IMR-90 (cell line): ENCODE results near the gene DNAJC27. TPM values are rescaled to one million over a fixed set of nuclear protein-coding genes. Genes with fewer than 3 reads are reported as not detected.

ENCODE experiments used
- ATAC-seq: fragments of 200-7000 bp; cut with Tn5 transposase; 2 replicates; pipeline ENCODE4 v1.9.1; 2020; ENCODE audit warnings: low read depth, mild to moderate bottlenecking, moderate library complexity
- BruUV-seq: library from RNA; stranded (reverse); fragments of 400-500 nt; replicated peaks from 2 replicates; lab custom pipeline; 2021; lab: Mats Ljungman, UMichigan
- CTCF ChIA-PET: fragments of 300-600 bp; formaldehyde crosslinking; extraction: SDS; loops from one replicate; lab custom pipeline; 2021; ENCODE audit warnings: antibody characterized with exemption; lab: Yijun Ruan, JAX
- POLR2A ChIA-PET: fragments of 300-600 bp; sonication (Branson Sonifier 250); formaldehyde crosslinking; loops from one replicate; lab custom pipeline; 2022; ENCODE audit warnings: antibody characterized with exemption; ENCODE audit not compliant: unreplicated experiment; lab: Charles Lee
- DNase-seq: peaks from one replicate; pipeline ENCODE4 v3.0.0; 2013
- H2AFZ ChIP-seq: replicated peaks from 2 replicates; pipeline ENCODE3; 2013; ENCODE audit warnings: low read length, mild to moderate bottlenecking; ENCODE audit not compliant: poor library complexity
- H2AK5ac ChIP-seq: 2 replicates; pipeline ENCODE4 v1.6.1; 2013; ENCODE audit warnings: low read depth, low read length, inconsistent platforms
- H2AK9ac ChIP-seq: replicated peaks from 2 replicates; pipeline ENCODE3; 2013; ENCODE audit warnings: mild to moderate bottlenecking, low read depth, low read length, moderate library complexity; ENCODE audit not compliant: poor library complexity
- H2BK120ac ChIP-seq: 2 replicates; pipeline ENCODE4 v1.6.1; 2013; ENCODE audit warnings: low read depth, low read length, inconsistent platforms
- H2BK15ac ChIP-seq: 3 replicates; pipeline ENCODE4 v1.6.1; 2013; ENCODE audit warnings: low read depth, low read length, inconsistent platforms
- H2BK20ac ChIP-seq: 2 replicates; pipeline ENCODE4 v1.6.1; 2013; ENCODE audit warnings: low read depth, mild to moderate bottlenecking, inconsistent platforms, low read length, moderate library complexity
- H2BK5ac ChIP-seq: 2 replicates; pipeline ENCODE4 v1.6.1; 2013; ENCODE audit warnings: mild to moderate bottlenecking, low read depth, low read length, inconsistent platforms; ENCODE audit not compliant: poor library complexity, severe bottlenecking
- H3K14ac ChIP-seq: replicated peaks from 2 replicates; pipeline ENCODE4 v1.6.1; 2013; ENCODE audit warnings: low read depth, low read length, inconsistent platforms
- H3K18ac ChIP-seq: 2 replicates; pipeline ENCODE4 v1.6.1; 2013; ENCODE audit warnings: low read depth, low read length, control low read depth
- H3K23ac ChIP-seq: 2 replicates; pipeline ENCODE4 v1.6.1; 2013; ENCODE audit warnings: low read depth, low read length, inconsistent platforms
- H3K27ac ChIP-seq: 2 replicates; pipeline ENCODE4 v1.5.1; 2013; ENCODE audit warnings: mild to moderate bottlenecking, control low read depth, low read length; ENCODE audit not compliant: insufficient read depth
- H3K27me3 ChIP-seq: 2 replicates; pipeline ENCODE4 v1.6.1; 2013; ENCODE audit warnings: low read length; ENCODE audit not compliant: control insufficient read depth, insufficient read depth
- H3K36me3 ChIP-seq: 2 replicates; pipeline ENCODE4 v1.6.1; 2013; ENCODE audit warnings: low read length, mixed read lengths; ENCODE audit not compliant: control insufficient read depth, insufficient read depth
- H3K4ac ChIP-seq: 2 replicates; pipeline ENCODE4 v1.6.1; 2013; ENCODE audit warnings: low read depth, low read length, inconsistent platforms
- H3K4me1 ChIP-seq: 2 replicates; pipeline ENCODE4 v1.6.1; 2013; ENCODE audit warnings: low read length, mixed read lengths; ENCODE audit not compliant: control insufficient read depth, insufficient read depth
- H3K4me2 ChIP-seq: 2 replicates; pipeline ENCODE4 v1.6.1; 2013; ENCODE audit warnings: low read depth, mild to moderate bottlenecking, control low read depth, low read length, moderate library complexity
- H3K4me3 ChIP-seq: 2 replicates; pipeline ENCODE4 v1.5.1; 2013; ENCODE audit warnings: low read depth, mild to moderate bottlenecking, control low read depth, low read length, moderate library complexity; ENCODE audit not compliant: insufficient read depth
- H3K56ac ChIP-seq: 2 replicates; pipeline ENCODE4 v1.6.1; 2013; ENCODE audit warnings: low read length, inconsistent platforms; ENCODE audit not compliant: insufficient read depth; ENCODE audit errors: extremely low read depth
- H3K79me1 ChIP-seq, 2 experiments: 2 replicates each; pipeline ENCODE4 v1.6.1; 2013; ENCODE audit warnings: low read length in 2 of 2, inconsistent platforms in 1 of 2, low read depth in 1 of 2
- H3K9ac ChIP-seq: 2 replicates; pipeline ENCODE4 v1.6.1; 2013; ENCODE audit warnings: low read depth, low read length, control low read depth
- H3K9me1 ChIP-seq: 2 replicates; pipeline ENCODE4 v1.6.1; 2013; ENCODE audit warnings: low read length, inconsistent platforms; ENCODE audit not compliant: insufficient read depth
- H3K9me3 ChIP-seq: 2 replicates; pipeline ENCODE4 v1.6.1; 2013; ENCODE audit warnings: low read length; ENCODE audit not compliant: control insufficient read depth, insufficient read depth
- H4K20me1 ChIP-seq: 2 replicates; pipeline ENCODE4 v1.6.1; 2013; ENCODE audit warnings: low read length, inconsistent platforms; ENCODE audit not compliant: insufficient read depth
- H4K5ac ChIP-seq: 2 replicates; pipeline ENCODE4 v1.6.1; 2013; ENCODE audit warnings: mild to moderate bottlenecking, low read depth, low read length, control low read depth
- H4K8ac ChIP-seq, 2 experiments: 2 replicates each; pipeline ENCODE4 v1.6.1; 2013; ENCODE audit warnings: low read depth in 2 of 2, low read length in 2 of 2, control low read depth in 1 of 2, inconsistent platforms in 1 of 2
- H4K91ac ChIP-seq: 2 replicates; pipeline ENCODE4 v1.6.1; 2013; ENCODE audit warnings: low read depth, low read length, inconsistent platforms; ENCODE audit not compliant: insufficient read depth
- BHLHE40 ChIP-seq: fragments of 150-350 bp; IDR thresholded peaks from 2 replicates; pipeline ENCODE4 v1.6.1; 2016; ENCODE audit warnings: mild to moderate bottlenecking, low read depth, low read length
- CEBPB ChIP-seq: IDR thresholded peaks from 2 replicates; pipeline ENCODE4 v1.6.1; 2012; ENCODE audit warnings: low read depth, low read length, improper control_type of control experiment
- CHD1 ChIP-seq: IDR thresholded peaks from 2 replicates; pipeline ENCODE4 v1.6.1; 2012; ENCODE audit warnings: low read depth, low read length, improper control_type of control experiment
- CTCF ChIP-seq: conservative IDR thresholded peaks from 2 replicates; pipeline ENCODE4 v1.5.1; 2012; ENCODE audit warnings: mild to moderate bottlenecking, low read depth, low read length, improper control_type of control experiment
- ELK1 ChIP-seq: fragments of 150-350 bp; IDR thresholded peaks from 2 replicates; pipeline ENCODE4 v1.6.1; 2016; ENCODE audit warnings: low read depth, mild to moderate bottlenecking, low read length, moderate library complexity, borderline replicate concordance
- FOS ChIP-seq: fragments of 150-350 bp; IDR thresholded peaks from 2 replicates; pipeline ENCODE4 v1.6.1; 2016; ENCODE audit warnings: low read depth, low read length
- MAFK ChIP-seq: IDR thresholded peaks from 2 replicates; pipeline ENCODE4 v1.6.1; 2012; ENCODE audit warnings: low read depth, low read length, improper control_type of control experiment
- MAZ ChIP-seq: IDR thresholded peaks from 2 replicates; pipeline ENCODE4 v1.6.1; 2012; ENCODE audit warnings: low read depth, mild to moderate bottlenecking, low read length, improper control_type of control experiment, moderate library complexity, borderline replicate concordance
- MXI1 ChIP-seq: IDR thresholded peaks from 2 replicates; pipeline ENCODE4 v1.6.1; 2012; ENCODE audit warnings: low read depth, mild to moderate bottlenecking, low read length, moderate library complexity, borderline replicate concordance
- NFE2L2 ChIP-seq: fragments of 150-350 bp; IDR thresholded peaks from 2 replicates; pipeline ENCODE4 v1.6.1; 2016; ENCODE audit warnings: low read depth, mild to moderate bottlenecking, low read length
- POLR2A ChIP-seq: IDR thresholded peaks from 2 replicates; pipeline ENCODE4 v1.6.1; 2012; ENCODE audit warnings: mild to moderate bottlenecking, low read depth, low read length
- RAD21 ChIP-seq: IDR thresholded peaks from 2 replicates; pipeline ENCODE4 v1.6.1; 2012; ENCODE audit warnings: low read length, improper control_type of control experiment
- RCOR1 ChIP-seq: IDR thresholded peaks from 2 replicates; pipeline ENCODE4 v1.6.1; 2012; ENCODE audit warnings: mild to moderate bottlenecking, low read length, improper control_type of control experiment; ENCODE audit not compliant: insufficient replicate concordance
- RFX5 ChIP-seq: IDR thresholded peaks from 2 replicates; pipeline ENCODE4 v1.8.0; 2012; ENCODE audit warnings: low read depth, mild to moderate bottlenecking, low read length, moderate library complexity
- SMC3 ChIP-seq: fragments of 150-350 bp; IDR thresholded peaks from 2 replicates; pipeline ENCODE4 v1.6.1; 2016; ENCODE audit warnings: low read depth, mild to moderate bottlenecking, antibody characterized with exemption, low read length, moderate library complexity
- USF2 ChIP-seq: fragments of 150-350 bp; IDR thresholded peaks from 2 replicates; pipeline ENCODE4 v1.6.1; 2017; ENCODE audit warnings: mild to moderate bottlenecking, antibody characterized with exemption, low read length, low read depth
- WGBS, 2 experiments: methylation state at CpG; one replicate each; pipeline versions ENCODE4 v1.1.5 to v1.1.7; 2013; ENCODE audit warnings: missing lambda C conversion rate in 2 of 2; ENCODE audit not compliant: insufficient read length in 1 of 2; ENCODE audit errors: extremely low coverage in 2 of 2; 5-methylcytosine and 5-hydroxymethylcytosine counted together
- dilution Hi-C: fragments of 300-500 bp; cut with HindIII; formaldehyde crosslinking; loops from one replicate; pipeline ENCODE4 v1.14.3; 2018; ENCODE audit warnings: low sequenced_read_pairs; ENCODE audit not compliant: unreplicated experiment
- in situ Hi-C: fragments of 300-500 bp; cut with MboI; formaldehyde crosslinking; loops from 3 replicates; pipeline ENCODE4 v1.14.3; 2019; ENCODE audit warnings: low sequenced_read_pairs, inconsistent platforms, mixed read lengths
- intact Hi-C: fragments of 100-400 bp; cut with micrococcal nuclease; formaldehyde crosslinking; loops from 2 replicates; pipeline ENCODE4 v1.10.0; 2022
- polyA plus RNA-seq, 3 experiments: library from polyadenylated mRNA; depleted of rRNA; stranded (reverse); fragments of >200 nt; gene quantifications; 2 replicates each; pipeline ENCODE4 v1.2.3, GENCODE V29; 2012; ENCODE audit warnings: low replicate concordance in 1 of 3
- total RNA-seq: library from RNA; depleted of rRNA; stranded (reverse); fragments of >200 nt; gene quantifications from 2 replicates; pipeline ENCODE4 v1.2.3, GENCODE V29; 2012

The DNAJC27 gene
- total and polyA plus RNA-seq, 2 of the 4 experiments (the other 2 are of a cell fraction), result 1.6 to 2.0 TPM

GRCh38 chr2:25001325-25001637 lies 29.5 kb upstream of the DNAJC27 start:
- Histone ChIP-seq H4K8ac (no peak overlapping the region), H3K27me3 (no peaks in the 10 kb centered on the region), H3K36me3 (no peaks in the 10 kb centered on the region), H3K9ac (no peak overlapping the region), H2BK5ac (no peak overlapping the region), H4K5ac (no peak overlapping the region), H2AFZ (no peak overlapping the region), H3K56ac (no peak overlapping the region), H3K27ac (no peak overlapping the region), H2AK9ac (no peak overlapping the region), H3K14ac (no peak overlapping the region), H3K23ac (no peak overlapping the region), H3K4me2 (no peak overlapping the region), H3K4me3 (no peak overlapping the region), H3K4me1 (peaks cover 13% of the 10 kb centered on the region), H3K9me1 (0 out of 2 replicates have a peak, but pooled peaks cover 3% of the 10 kb centered on the region), H3K9me3 (no peaks in the 10 kb centered on the region), H2BK20ac (no peak overlapping the region), H2AK5ac (no peak overlapping the region), H3K79me1 (no peaks in the 10 kb centered on the region), H2BK120ac (no peak overlapping the region), H4K91ac (no peak overlapping the region), H3K18ac (no peak overlapping the region), H4K20me1 (no peaks in the 10 kb centered on the region), H2BK15ac (no peak overlapping the region), H3K4ac (no peak overlapping the region)
- in situ Hi-C loops (no loop called here), dilution Hi-C loops (no loop called here), intact Hi-C loops (loop anchor here (5.0 kb wide), 1 partner anchor 41 kb away; the partner anchor contains the start of gene EFR3B)
- DNase-seq (no peak), ATAC-seq (no peak)
- no TSS peak for BruUV-seq
- ChIA-PET POLR2A (no interaction called here), CTCF (no interaction called here)
- 100% methylated on average over 1 of the region's 7 CpGs; no CpG with 5 or more reads in 1 of the 2 experiments for WGBS, 2 experiments
- TF ChIP-seq CHD1 (no peak), RCOR1 (no peak), RFX5 (no peak), RAD21 (no peak), MXI1 (no peak), NFE2L2 (no peak), BHLHE40 (no peak), ELK1 (no peak), POLR2A (no peak), CEBPB (no peak), FOS (no peak), CTCF (no peak), MAZ (no peak), SMC3 (no peak), MAFK (no peak), USF2 (no peak)
